Heart right ventricle (tissue), 16 donors: ENCODE results near the gene SYTL3. TPM values are rescaled to one million over a fixed set of nuclear protein-coding genes. Genes with fewer than 3 reads are reported as not detected.

Source experiments
- ATAC-seq, 8 donors: fragments of 200-7000 bp; cut with Tn5 transposase; one replicate each; pipeline ENCODE4 v1.9.1; 2020; ENCODE audit warnings: mild to moderate bottlenecking in 8 of 8, moderate library complexity in 8 of 8, moderate number of reproducible peaks in 1 of 8
- DNase-seq, 2 donors: peaks; one replicate each; pipeline ENCODE4 v3.0.0-alpha.2; 2020
- H3K27ac ChIP-seq, 10 donors: fragments of 200-600 bp; sonication (generic) in 2 of 10; one replicate each; pipeline versions ENCODE4 v1.5.0 to v1.8.0; 2020 to 2022; ENCODE audit warnings: mild to moderate bottlenecking in 3 of 10
- H3K27me3 ChIP-seq, 7 donors: fragments of 200-600 bp; one replicate each; pipeline ENCODE4 v1.8.0; 2021 to 2022; ENCODE audit warnings: mild to moderate bottlenecking in 2 of 7
- H3K36me3 ChIP-seq, 9 donors: fragments of 200-600 bp; sonication (generic) in 1 of 9; one replicate each; pipeline versions ENCODE4 v1.5.0 to v1.8.0; 2020 to 2022; ENCODE audit warnings: mild to moderate bottlenecking in 2 of 9
- H3K4me1 ChIP-seq, 9 donors: fragments of 200-600 bp; sonication (generic) in 1 of 9; one replicate each; pipeline versions ENCODE4 v1.5.0 to v1.8.0; 2020 to 2022; ENCODE audit warnings: mild to moderate bottlenecking in 4 of 9
- H3K4me3 ChIP-seq, 10 donors: fragments of 200-600 bp; sonication (generic) in 2 of 10; one replicate each; pipeline versions ENCODE4 v1.5.0 to v1.8.0; 2020 to 2022; ENCODE audit warnings: mild to moderate bottlenecking in 7 of 10, moderate library complexity in 2 of 10
- H3K9me3 ChIP-seq, 11 donors: fragments of 200-600 bp in 10 of 11; sonication (generic) in 2 of 11; one replicate each; pipeline versions ENCODE4 v1.5.0 to v1.8.0; 2013 to 2022; ENCODE audit warnings: mild to moderate bottlenecking in 2 of 11, control low read depth in 1 of 11, moderate library complexity in 1 of 11
- WGBS, 2 donors: extraction: QIAGEN DNeasy Blood & Tissue Kit; methylation state at CpG; one replicate each; pipeline ENCODE4 v1.1.7; 2013; ENCODE audit warnings: inconsistent platforms in 1 of 2; 5-methylcytosine and 5-hydroxymethylcytosine counted together
- intact Hi-C, 10 donors: fragments of 100-400 bp; cut with DNase I; formaldehyde crosslinking; loops; one replicate each; pipeline versions ENCODE4 v1.11.1 to v1.14.2; 2022
- polyA plus RNA-seq, 2 donors: library from polyadenylated mRNA; stranded (reverse); fragments of 200-250 nt; gene quantifications; one replicate each; pipeline ENCODE4 v1.2.3, GENCODE V29; 2013
- total RNA-seq, 10 donors: library from RNA; stranded (reverse); fragmentation: NEBNext Ultra II Directional in 3 of 10; extraction: Animal tissue kit (Norgen Biotek cat#: 25700) in 3 of 10; gene quantifications; one replicate each; pipeline versions ENCODE4 v1.2.1 to v1.2.4, GENCODE V29; 2021 to 2023
- TF ChIP-seq, protein P1 (sequence below), 9 donors: fragments of 200-600 bp; sonication (generic) in 2 of 9; IDR thresholded peaks; one replicate each; pipeline versions ENCODE4 v1.5.0 to v1.8.0; 2021 to 2022; ENCODE audit warnings: antibody characterized with exemption in 9 of 9, mild to moderate bottlenecking in 5 of 9, moderate library complexity in 1 of 9
- donor health status: Arrhythmogenic right ventricular cardiomyopathy.
- donor health status: ischemic (EF 13 %, LVEDD 7.1; RV severe dilation, severe dysfunction).
- donor health status: healthy with polysubstance abuse.
- donor health status: DM: no; HTN: yes; CAD: no.
- donor health status: DM: no; HTN: no; CAD: no.
- donor health status: ischemic (EF 25% LVEDD 6.9; RV normal size, moderate dysfunction).
- donor health status: ischemic (EF 25% LVEDD 5.7; RV mildly dilated, moderate dysfunction).
- donor health status: healthy.
- donor health status: DM: yes; HTN: yes; CAD: no.
- donor health status: Ischemic cardiomyopathy.
- donor health status: ischemic (EF 35%, LVEDD 5.7; RV mildly dilated, moderate dysfunction).
- donor health status: nonischemic (EF 11% LVEDD 7.7; RV severe dilation, severe dysfunction).
- donor health status: DM: yes; HTN: yes; CAD: no.
- donor health status: PGD.
- donor health status: ischemic (EF 29% LVEDD 5.4; RV normal size, mild dysfunction).
- donor health status: nonischemic (EF 23%, LVEDD 6.1; RV moderate dilation, normal function).

SYTL3 gene
- total and polyA plus RNA-seq, 12 donors = 3.6 to 11.9 (median 8.1) TPM

DNA sequence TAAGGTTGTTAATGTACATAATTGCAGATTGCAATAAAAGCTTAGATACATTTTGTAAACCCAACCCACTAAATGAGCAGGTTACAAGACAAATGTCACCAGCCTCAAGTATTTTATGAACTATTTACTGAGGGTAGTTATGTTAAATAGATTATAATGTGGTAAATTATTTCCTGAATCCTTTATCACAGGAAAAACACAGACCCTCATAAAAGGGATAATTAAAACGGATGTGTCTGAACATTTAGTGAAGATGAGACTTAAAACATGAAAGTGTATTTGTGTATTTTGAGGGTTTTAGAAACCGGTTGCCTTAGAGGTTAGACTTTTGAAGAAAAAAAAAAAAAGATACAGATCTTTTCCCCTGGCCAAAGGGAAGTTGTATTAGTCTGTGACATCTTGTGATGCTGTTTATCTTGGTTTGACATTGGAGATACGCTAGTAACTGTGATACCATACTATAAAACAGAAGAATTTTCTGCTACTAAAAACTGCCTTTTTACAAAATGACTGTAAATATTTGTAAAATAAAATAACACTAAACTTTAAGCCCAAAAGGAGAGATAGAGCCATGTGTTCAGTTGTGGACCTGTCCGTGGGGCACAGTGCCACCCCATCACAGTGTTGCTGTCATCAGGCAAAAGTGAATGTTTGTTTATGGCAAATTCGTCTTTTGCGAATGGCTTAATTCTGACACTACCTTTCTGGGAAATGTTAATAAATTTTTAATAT, 15.0 kb upstream of the SYTL3 start:
- Histone ChIP-seq H3K36me3 (peaks cover 0 to 90% (median 24%) of the 10 kb centered on the region in 9 donors), H3K9me3 (no peaks in the 10 kb centered on the region), H3K27me3 (no peaks in the 10 kb centered on the region), H3K4me3 (no peak overlapping the region), H3K27ac (peak overlapping the region in 1 of 10 donors; percentile 21), H3K4me1 (peaks cover 8 to 37% (median 28%) of the 10 kb centered on the region in 9 donors)
- no peak for ATAC-seq
- DNase-seq = no peak
- TF ChIP-seq, protein P1, sequence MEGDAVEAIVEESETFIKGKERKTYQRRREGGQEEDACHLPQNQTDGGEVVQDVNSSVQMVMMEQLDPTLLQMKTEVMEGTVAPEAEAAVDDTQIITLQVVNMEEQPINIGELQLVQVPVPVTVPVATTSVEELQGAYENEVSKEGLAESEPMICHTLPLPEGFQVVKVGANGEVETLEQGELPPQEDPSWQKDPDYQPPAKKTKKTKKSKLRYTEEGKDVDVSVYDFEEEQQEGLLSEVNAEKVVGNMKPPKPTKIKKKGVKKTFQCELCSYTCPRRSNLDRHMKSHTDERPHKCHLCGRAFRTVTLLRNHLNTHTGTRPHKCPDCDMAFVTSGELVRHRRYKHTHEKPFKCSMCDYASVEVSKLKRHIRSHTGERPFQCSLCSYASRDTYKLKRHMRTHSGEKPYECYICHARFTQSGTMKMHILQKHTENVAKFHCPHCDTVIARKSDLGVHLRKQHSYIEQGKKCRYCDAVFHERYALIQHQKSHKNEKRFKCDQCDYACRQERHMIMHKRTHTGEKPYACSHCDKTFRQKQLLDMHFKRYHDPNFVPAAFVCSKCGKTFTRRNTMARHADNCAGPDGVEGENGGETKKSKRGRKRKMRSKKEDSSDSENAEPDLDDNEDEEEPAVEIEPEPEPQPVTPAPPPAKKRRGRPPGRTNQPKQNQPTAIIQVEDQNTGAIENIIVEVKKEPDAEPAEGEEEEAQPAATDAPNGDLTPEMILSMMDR (IDR thresholded peaks at IDR 0.05) = no peak
- intact Hi-C loops = loop anchor here in 4 of 10 donors (5.0 to 10.0 kb wide), 2 partner anchors 57 to 60 kb away; no protein-coding TSS in a partner anchor
- 76 to 80% methylated on average over 6 of the region's 6 CpGs for WGBS, 2 donors

DNA sequence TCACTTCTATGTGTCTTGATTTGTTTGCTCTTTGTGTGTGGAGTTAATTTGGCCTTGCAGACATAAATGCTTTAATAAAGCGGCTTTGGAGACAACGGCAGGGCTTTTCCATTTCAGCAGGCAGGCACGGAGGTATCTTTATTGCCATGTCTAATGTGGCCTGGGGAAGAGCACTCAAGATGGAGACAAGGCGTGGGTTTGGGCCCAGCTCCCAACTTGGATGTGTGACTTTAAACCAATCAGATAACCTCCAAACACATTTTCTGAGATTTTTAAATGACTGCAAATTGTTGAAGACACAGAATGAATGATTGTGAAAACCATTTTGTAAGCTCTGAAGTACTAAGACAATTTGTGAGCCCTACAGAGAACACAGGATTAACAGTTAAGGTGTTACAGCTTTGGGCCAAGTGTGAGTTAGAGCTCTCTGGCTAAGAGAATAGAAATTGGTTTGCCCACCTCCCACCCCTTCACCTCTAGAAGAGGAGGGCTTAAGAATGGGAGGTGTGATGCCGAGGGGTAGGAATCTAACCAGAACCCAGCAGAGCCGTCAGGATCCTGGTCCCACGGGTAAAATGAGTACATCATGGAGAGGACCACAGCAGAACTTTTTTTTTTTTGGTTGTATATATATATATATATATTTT, 14.3 kb upstream of the SYTL3 start:
- 88 to 90% methylated on average over 7 of the region's 7 CpGs for WGBS, 2 donors
- Histone ChIP-seq H3K36me3 (peaks cover 0 to 90% (median 24%) of the 10 kb centered on the region in 9 donors), H3K27ac (peak overlapping the region in 1 of 10 donors; percentile 21), H3K9me3 (no peaks in the 10 kb centered on the region), H3K27me3 (no peaks in the 10 kb centered on the region), H3K4me3 (no peak overlapping the region), H3K4me1 (peaks cover 7 to 41% (median 33%) of the 10 kb centered on the region in 9 donors)
- DNase-seq = no peak
- intact Hi-C loops = loop anchor here in 1 of 10 donors (10.0 kb wide), 1 partner anchor 59 kb away; no protein-coding TSS in a partner anchor
- TF ChIP-seq, protein P1 (IDR thresholded peaks at IDR 0.05) = no peak
- ATAC-seq = no peak

DNA sequence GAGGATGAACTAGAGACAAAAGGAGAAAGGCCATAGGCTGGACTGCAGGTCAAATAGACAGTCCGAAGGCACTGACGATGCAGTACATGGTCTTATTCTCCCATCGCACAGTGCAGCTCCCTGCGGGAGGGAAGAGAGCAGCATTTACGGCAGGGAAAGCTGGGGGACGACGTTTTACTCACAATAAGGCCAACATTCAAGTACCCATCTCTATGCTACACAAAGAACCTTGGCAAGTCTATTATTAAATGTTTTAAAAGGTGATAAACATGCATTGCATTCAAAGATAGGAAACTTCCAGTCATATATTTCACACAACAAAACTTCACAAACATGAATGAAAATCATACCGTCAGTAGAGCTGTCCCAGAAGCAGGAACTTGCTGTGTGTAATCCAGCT, 13.1 kb upstream of the SYTL3 start:
- DNase-seq = no peak
- 92 to 93% methylated on average over 8 of the region's 8 CpGs for WGBS, 2 donors
- no peak for ATAC-seq
- Histone ChIP-seq H3K4me3 (no peak overlapping the region), H3K4me1 (peaks cover 2 to 41% (median 30%) of the 10 kb centered on the region in 9 donors), H3K27ac (no peak overlapping the region), H3K9me3 (no peaks in the 10 kb centered on the region), H3K36me3 (peaks cover 0 to 90% (median 24%) of the 10 kb centered on the region in 9 donors), H3K27me3 (no peaks in the 10 kb centered on the region)
- TF ChIP-seq, protein P1 (IDR thresholded peaks at IDR 0.05) = no peak
- intact Hi-C loops = loop anchor here in 1 of 10 donors (10.0 kb wide), 1 partner anchor 58 kb away; no protein-coding TSS in a partner anchor

DNA sequence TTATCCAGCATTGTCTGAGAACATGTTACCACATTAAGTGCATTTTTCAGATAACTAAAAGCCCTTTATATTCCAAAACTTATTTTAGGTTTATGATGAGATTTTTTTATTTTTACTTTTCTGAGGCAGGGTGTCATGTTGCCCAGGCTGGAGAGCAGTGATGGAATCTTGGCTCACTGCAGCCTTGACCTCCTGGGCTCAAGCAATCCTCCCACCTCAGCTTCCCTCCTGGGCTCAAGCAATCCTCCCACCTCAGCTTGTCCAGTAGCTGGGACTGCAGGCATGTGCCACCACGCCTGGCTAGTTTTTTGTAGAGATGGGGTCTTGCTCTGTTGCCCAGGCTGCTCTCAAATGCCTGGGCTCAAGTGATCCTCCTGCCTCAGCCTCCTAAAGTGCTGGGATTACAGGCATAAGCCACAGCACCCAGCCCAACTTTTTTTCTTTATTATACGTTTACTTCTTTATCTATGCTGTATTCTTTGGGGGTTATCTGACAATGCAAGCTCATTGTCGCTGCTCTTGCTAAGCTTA, 11.5 kb upstream of the SYTL3 start:
- Histone ChIP-seq H3K9me3 (no peaks in the 10 kb centered on the region), H3K4me1 (peaks cover 6 to 48% (median 38%) of the 10 kb centered on the region in 9 donors), H3K27me3 (no peaks in the 10 kb centered on the region), H3K36me3 (peaks cover 0 to 84% (median 24%) of the 10 kb centered on the region in 9 donors), H3K27ac (peak overlapping the region in 1 of 10 donors; percentile 46), H3K4me3 (no peak overlapping the region)
- TF ChIP-seq, protein P1 (IDR thresholded peaks at IDR 0.05) = no peak
- 66 to 76% methylated on average over 3 of the region's 3 CpGs for WGBS, 2 donors
- intact Hi-C loops = loop anchor here in 1 of 10 donors (10.0 kb wide), 1 partner anchor 56 kb away; no protein-coding TSS in a partner anchor
- ATAC-seq (no peak), DNase-seq (no peak)
